ENCODE results near the gene RPH3AL.

DNA sequence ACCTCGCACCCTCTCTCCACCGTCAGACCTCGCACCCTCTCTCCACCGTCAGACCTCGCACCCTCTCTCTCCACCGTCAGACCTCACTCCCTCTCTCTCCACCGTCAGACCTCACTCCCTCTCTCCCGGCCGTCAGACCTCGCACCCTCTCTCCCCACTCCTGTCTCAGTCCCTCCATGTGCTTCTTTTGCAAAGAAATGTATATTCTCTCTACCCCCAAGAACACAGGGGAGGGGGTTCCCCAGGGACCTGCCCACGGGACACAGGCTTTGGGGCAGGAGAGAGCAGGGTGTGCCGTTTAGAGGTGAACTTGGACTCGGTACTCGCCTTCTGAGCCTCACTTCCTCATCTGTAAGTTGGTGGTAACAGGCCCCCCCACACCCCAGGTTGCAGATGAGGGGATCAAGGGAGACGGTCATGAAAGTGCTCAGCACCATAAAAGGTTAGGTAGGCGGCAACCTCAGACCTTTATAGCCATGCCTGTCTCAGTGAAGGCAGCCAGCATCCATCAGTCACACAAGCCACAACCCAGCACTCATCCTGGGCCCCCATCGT is 63.7 kb downstream of the RPH3AL start:
- TF ChIP-seq, protein P1, sequence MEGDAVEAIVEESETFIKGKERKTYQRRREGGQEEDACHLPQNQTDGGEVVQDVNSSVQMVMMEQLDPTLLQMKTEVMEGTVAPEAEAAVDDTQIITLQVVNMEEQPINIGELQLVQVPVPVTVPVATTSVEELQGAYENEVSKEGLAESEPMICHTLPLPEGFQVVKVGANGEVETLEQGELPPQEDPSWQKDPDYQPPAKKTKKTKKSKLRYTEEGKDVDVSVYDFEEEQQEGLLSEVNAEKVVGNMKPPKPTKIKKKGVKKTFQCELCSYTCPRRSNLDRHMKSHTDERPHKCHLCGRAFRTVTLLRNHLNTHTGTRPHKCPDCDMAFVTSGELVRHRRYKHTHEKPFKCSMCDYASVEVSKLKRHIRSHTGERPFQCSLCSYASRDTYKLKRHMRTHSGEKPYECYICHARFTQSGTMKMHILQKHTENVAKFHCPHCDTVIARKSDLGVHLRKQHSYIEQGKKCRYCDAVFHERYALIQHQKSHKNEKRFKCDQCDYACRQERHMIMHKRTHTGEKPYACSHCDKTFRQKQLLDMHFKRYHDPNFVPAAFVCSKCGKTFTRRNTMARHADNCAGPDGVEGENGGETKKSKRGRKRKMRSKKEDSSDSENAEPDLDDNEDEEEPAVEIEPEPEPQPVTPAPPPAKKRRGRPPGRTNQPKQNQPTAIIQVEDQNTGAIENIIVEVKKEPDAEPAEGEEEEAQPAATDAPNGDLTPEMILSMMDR (IDR thresholded peaks at IDR 0.05 in 2 of 3, conservative IDR thresholded peaks at IDR 0.05 in 1 of 3; ENCODE audit: control insufficient read depth in 2 of 3, extremely low read depth in 1 of 3, insufficient read depth in 1 of 3, low read depth in 3 of 3, low read length in 3 of 3): no peak
- TF ChIP-seq NRF1 (conservative IDR thresholded peaks at IDR 0.05; ENCODE audit: low read depth, low read length) (no peak), POLR2AphosphoS5 (IDR thresholded peaks at IDR 0.05; ENCODE audit: low read length) (no peak), JUND (IDR thresholded peaks at IDR 0.05; ENCODE audit: low read depth, low read length) (no peak), RELA (IDR thresholded peaks at IDR 0.05; ENCODE audit: borderline replicate concordance, partially characterized antibody) (no peak), EZH2 (IDR thresholded peaks at IDR 0.05; ENCODE audit: borderline replicate concordance, control insufficient read depth, low read depth, low read length) (no peak), KDM1A (IDR thresholded peaks at IDR 0.05; ENCODE audit: borderline replicate concordance) (no peak), GABPA (IDR thresholded peaks at IDR 0.05; ENCODE audit: low read depth) (no peak)
